Chondrocyte (in vitro differentiated cells): ENCODE measurements around the gene SEMG1. TPM values are rescaled to one million over a fixed set of nuclear protein-coding genes. Genes with fewer than 3 reads are reported as not detected.

ENCODE experiments used
- DNase-seq: peaks from one replicate; pipeline ENCODE4 v3.0.0; 2021; ENCODE audit warnings: mixed read lengths, low spot score
- H3K27ac Mint-ChIP-seq: one replicate; pipeline ENCODE4 v1.8.0; 2021; ENCODE audit warnings: mild to moderate bottlenecking, moderate library complexity, mixed read lengths; ENCODE audit not compliant: unreplicated experiment
- H3K27me3 Mint-ChIP-seq: 2 replicates; pipeline ENCODE4 v1.8.0; 2021; ENCODE audit warnings: low read depth, mixed read lengths
- H3K36me3 Mint-ChIP-seq: 2 replicates; pipeline ENCODE4 v1.8.0; 2021; ENCODE audit warnings: low read depth, mixed read lengths
- H3K4me1 Mint-ChIP-seq: 2 replicates; pipeline ENCODE4 v1.8.0; 2021; ENCODE audit warnings: low read depth, mild to moderate bottlenecking, mixed read lengths
- H3K4me3 Mint-ChIP-seq: one replicate; pipeline ENCODE4 v1.8.0; 2021; ENCODE audit warnings: mild to moderate bottlenecking, moderate library complexity, mixed read lengths; ENCODE audit not compliant: unreplicated experiment
- H3K9me3 Mint-ChIP-seq: 2 replicates; pipeline ENCODE4 v1.8.0; 2021; ENCODE audit warnings: low read depth, mixed read lengths
- total RNA-seq: library from RNA; stranded (reverse); gene quantifications from 3 replicates; pipeline ENCODE4 v1.2.1, GENCODE V29; 2021
- TF ChIP-seq, protein P1 (sequence below): fragments of 200-600 bp; sonication (generic); IDR thresholded peaks from 2 replicates; pipeline ENCODE4 v1.5.0; 2021; ENCODE audit warnings: antibody characterized with exemption, mild to moderate bottlenecking, moderate library complexity

Gene SEMG1
- total RNA-seq, 1 donor from 2014 or later, result not detected

DNA sequence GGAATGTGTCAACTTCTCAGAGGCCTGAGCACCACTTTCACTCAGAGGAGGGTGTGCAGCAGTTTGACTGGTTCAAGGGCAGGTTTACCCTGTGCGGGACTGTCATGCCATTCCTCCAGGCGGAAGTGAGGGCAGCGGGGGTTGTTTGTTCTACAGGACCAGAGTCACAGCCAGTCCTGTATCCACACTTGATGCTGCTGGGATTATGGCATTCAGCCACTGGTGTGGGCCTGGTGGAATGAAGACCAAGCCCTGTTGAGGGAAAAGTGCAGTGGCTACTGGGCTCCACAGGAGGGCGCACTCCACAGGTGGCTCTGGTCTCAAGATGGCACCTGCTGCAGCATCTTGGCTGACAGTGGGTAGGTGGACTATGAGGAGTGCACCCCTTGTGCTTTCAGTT lies 29.2 kb downstream of the SEMG1 start:
- Mint-ChIP-seq H3K27ac (no peak overlapping the region), H3K27me3 (peaks cover 41% of the 10 kb centered on the region), H3K36me3 (peaks cover 3% of the 10 kb centered on the region), H3K4me1 (no peaks in the 10 kb centered on the region), H3K9me3 (peaks cover 12% of the 10 kb centered on the region), H3K4me3 (no peak overlapping the region)
- TF ChIP-seq, protein P1, sequence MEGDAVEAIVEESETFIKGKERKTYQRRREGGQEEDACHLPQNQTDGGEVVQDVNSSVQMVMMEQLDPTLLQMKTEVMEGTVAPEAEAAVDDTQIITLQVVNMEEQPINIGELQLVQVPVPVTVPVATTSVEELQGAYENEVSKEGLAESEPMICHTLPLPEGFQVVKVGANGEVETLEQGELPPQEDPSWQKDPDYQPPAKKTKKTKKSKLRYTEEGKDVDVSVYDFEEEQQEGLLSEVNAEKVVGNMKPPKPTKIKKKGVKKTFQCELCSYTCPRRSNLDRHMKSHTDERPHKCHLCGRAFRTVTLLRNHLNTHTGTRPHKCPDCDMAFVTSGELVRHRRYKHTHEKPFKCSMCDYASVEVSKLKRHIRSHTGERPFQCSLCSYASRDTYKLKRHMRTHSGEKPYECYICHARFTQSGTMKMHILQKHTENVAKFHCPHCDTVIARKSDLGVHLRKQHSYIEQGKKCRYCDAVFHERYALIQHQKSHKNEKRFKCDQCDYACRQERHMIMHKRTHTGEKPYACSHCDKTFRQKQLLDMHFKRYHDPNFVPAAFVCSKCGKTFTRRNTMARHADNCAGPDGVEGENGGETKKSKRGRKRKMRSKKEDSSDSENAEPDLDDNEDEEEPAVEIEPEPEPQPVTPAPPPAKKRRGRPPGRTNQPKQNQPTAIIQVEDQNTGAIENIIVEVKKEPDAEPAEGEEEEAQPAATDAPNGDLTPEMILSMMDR, result peak; percentile 43
- DNase-seq, result no peak

DNA sequence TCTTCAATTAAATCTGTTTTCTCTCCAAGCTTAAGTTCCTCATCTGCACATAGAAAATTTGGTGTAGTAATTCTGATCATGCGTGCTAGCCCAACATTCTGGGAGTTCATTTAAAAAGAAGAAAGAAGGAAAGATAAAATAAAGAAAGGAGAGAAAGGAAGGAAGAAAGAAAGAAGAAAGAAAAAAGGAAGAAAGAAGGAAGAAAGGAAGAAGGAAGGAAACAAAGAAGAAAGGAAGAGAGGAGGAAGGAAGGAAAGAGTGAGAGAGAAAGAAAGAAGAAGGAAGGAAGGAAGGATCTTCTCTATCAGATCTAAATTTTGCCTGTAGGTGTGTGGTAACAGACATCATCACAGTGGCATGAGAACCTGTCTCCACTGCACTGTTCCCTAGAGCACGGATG lies 31.3 kb downstream of the SEMG1 start:
- no peaks in the 10 kb centered on the region for H3K4me1 Mint-ChIP-seq
- peaks cover 49% of the 10 kb centered on the region for H3K27me3 Mint-ChIP-seq
- H3K9me3 Mint-ChIP-seq, result peaks cover 9% of the 10 kb centered on the region
- H3K4me3 Mint-ChIP-seq, result no peak overlapping the region
- no peak overlapping the region for H3K27ac Mint-ChIP-seq
- DNase-seq, result no peak
- H3K36me3 Mint-ChIP-seq, result peaks cover 3% of the 10 kb centered on the region
- TF ChIP-seq, protein P1, result no peak

DNA sequence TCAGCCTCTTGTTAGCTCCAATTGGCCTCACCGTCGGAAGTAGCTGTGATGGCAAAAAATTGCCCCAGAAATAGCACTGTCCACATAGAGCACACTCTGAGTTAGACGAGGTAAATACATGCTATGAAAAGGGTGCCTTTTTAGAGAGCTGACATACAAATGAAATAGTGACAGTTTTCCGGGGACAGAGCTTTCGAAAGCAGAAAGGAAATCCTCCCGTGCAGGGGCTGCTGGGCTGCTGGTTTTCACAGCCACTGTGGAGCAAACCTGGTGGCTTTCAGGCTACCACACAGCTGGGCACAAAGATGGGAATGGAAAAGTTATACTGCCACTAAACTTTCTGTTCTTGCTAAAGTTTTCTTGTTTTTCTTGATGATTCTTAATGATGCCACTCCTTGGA lies 39.3 kb downstream of the SEMG1 start:
- TF ChIP-seq, protein P1, result no peak
- Mint-ChIP-seq H3K4me1 (no peaks in the 10 kb centered on the region), H3K27me3 (peaks cover 79% of the 10 kb centered on the region)

DNA sequence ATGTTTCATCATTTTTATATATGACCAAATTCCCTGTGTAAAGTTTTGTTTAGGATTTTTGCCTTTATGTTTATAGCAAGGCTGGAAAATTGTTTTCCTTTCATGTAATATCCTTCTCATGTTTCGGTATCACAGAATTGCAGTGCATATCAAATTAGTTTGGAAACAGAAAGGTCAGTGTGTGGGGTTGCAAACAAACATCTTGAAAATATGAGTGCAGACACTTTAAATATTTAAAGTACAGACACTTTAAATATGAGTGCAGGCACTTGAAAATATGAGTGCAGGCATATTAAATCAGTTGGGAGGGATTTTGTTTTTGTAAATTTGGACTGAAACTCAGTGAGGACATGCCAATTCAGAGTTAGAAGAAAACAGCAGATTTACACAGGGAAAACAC lies 41.0 kb downstream of the SEMG1 start:
- TF ChIP-seq, protein P1, result no peak
- DNase-seq, result no peak
- H3K27me3 Mint-ChIP-seq, result peaks cover 78% of the 10 kb centered on the region
- no peaks in the 10 kb centered on the region for H3K9me3 Mint-ChIP-seq
- H3K4me1 Mint-ChIP-seq, result no peaks in the 10 kb centered on the region
- H3K36me3 Mint-ChIP-seq, result no peaks in the 10 kb centered on the region
- no peak overlapping the region for H3K27ac Mint-ChIP-seq
- H3K4me3 Mint-ChIP-seq, result no peak overlapping the region

More for the DNA sequence above, 39.3 kb downstream of the SEMG1 start:
- Mint-ChIP-seq H3K27ac (no peak overlapping the region), H3K36me3 (no peaks in the 10 kb centered on the region), H3K4me3 (no peak overlapping the region), H3K9me3 (no peaks in the 10 kb centered on the region)
- DNase-seq, result no peak

DNA sequence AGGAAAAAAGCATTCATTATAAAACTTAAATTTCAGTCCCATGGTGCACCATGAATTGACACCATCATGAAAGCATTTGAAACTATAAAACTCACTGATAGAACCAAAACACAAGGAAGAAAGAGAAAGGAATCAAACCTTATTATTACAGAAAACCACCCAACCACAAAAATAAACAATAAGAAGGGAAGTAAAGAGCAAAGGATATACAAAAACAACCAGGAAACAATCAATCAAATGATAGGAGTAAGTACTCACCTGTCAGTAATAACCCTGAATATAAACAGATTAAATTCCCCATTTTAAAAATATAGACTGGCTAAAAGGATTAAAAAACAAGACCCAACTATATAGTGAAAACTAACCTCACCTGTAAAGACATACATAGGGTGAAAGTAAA lies 41.8 kb downstream of the SEMG1 start:
- Mint-ChIP-seq H3K27me3 (peaks cover 71% of the 10 kb centered on the region), H3K27ac (no peak overlapping the region), H3K36me3 (no peaks in the 10 kb centered on the region), H3K4me1 (no peaks in the 10 kb centered on the region), H3K4me3 (no peak overlapping the region), H3K9me3 (no peaks in the 10 kb centered on the region)
- no peak for DNase-seq
- TF ChIP-seq, protein P1, result no peak
